Measurements from ENCODE around the gene CCDC8. TPM values are rescaled to one million over a fixed set of nuclear protein-coding genes. Genes with fewer than 3 reads are reported as not detected.
"Not testable (repeated sequence)": the region's sequence is repeated elsewhere in the genome, so short reads cannot be mapped to it uniquely, and the experiment has no call there.

CCDC8 gene
- total RNA-seq, 1 donor: not detected

- Histone ChIP-seq H3K4me1 (ENCODE audit: insufficient read depth, low read length) (no peaks in the 10 kb centered on the region), H3K9me3 (ENCODE audit: low read depth, low read length) (no peaks in the 10 kb centered on the region), H3K27me3 (ENCODE audit: insufficient read depth, low read length) (no peaks in the 10 kb centered on the region), H3K4me3 (ENCODE audit: low read length) (no peak overlapping the region)
Measured at GRCh38 chr19:46442808-46443450, 29.6 kb upstream of the CCDC8 start.

DNA sequence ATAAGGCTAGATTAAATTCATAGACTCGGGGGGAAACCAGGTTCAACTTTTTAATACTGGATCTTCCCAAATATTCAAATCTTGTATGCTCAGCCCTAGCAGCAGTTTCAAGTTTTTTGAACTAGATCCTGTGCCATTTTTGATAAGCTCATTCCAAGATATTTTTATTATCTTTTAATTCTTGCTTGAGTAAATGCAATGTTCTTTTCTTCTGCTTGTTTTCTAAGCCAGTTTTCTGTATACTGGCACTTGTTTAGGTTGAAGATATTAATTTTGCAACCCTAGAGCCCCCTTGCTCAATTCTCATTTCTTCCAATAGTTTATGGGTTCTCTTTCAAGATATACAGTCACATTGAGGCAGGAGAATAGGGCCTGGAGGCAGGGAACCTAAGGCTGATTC is 28.5 kb upstream of the CCDC8 start:
- no peaks in the 10 kb centered on the region for H3K4me1 ChIP-seq (ENCODE audit: insufficient read depth, low read length)
- no peaks in the 10 kb centered on the region for H3K27me3 ChIP-seq (ENCODE audit: insufficient read depth, low read length)
- no peak overlapping the region for H3K4me3 ChIP-seq (ENCODE audit: low read length)
- H3K9me3 ChIP-seq (ENCODE audit: low read depth, low read length): no peaks in the 10 kb centered on the region

- not testable (repeated sequence) for H3K4me3 ChIP-seq (ENCODE audit: low read length); H3K4me1 ChIP-seq (ENCODE audit: insufficient read depth, low read length); H3K27me3 ChIP-seq (ENCODE audit: insufficient read depth, low read length); H3K9me3 ChIP-seq (ENCODE audit: low read depth, low read length)
Measured at GRCh38 chr19:46435689-46436088, 22.3 kb upstream of the CCDC8 start.

DNA sequence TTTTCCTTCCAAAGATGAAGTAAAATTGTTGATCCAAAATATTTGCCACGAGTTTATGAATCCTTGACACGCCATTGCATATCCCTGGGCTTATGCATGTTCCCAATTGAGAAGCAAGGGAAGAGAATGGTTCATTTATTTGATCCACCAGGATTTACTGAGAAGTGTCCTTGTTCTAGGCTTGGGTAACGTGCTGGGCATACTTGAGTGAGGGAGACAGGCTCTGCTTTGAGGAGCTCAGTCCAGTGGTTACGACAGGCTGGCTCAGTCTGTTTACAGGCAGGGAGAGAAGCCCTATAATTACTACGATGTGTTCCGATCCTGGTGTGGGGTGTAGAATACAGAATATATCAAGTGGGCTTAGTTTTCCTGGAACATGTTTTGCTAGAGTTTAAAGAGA is 21.6 kb upstream of the CCDC8 start:
- Histone ChIP-seq H3K9me3 (ENCODE audit: low read depth, low read length) (no peaks in the 10 kb centered on the region), H3K4me1 (ENCODE audit: insufficient read depth, low read length) (no peaks in the 10 kb centered on the region), H3K27me3 (ENCODE audit: insufficient read depth, low read length) (peaks cover 1% of the 10 kb centered on the region), H3K4me3 (ENCODE audit: low read length) (no peak overlapping the region)

- not testable (repeated sequence) for H3K9me3 ChIP-seq (ENCODE audit: low read depth, low read length); H3K27me3 ChIP-seq (ENCODE audit: insufficient read depth, low read length); H3K4me3 ChIP-seq (ENCODE audit: low read length); H3K4me1 ChIP-seq (ENCODE audit: insufficient read depth, low read length)
Measured at GRCh38 chr19:46433470-46433869, 20.1 kb upstream of the CCDC8 start.

DNA sequence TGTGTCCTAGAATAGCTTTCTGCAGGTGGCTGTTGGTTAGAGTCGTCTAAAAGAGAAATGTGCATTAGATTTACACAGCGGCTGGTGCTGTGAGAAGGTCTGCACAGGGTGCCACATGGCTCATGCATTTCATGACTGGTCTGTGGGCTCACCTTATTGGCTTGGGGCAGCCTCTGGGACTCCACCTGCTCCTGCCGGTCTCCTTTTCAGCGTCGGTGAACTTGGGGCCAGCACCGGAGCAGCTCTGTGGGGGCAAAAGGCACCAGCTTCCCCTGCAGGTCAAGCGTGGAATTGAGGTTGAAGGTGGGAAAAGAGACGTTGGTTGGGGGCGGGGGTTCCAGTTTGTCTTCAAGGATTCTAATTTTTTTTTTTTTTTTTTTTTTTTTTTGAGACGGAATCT is 18.5 kb upstream of the CCDC8 start:
- no peak overlapping the region for H3K4me3 ChIP-seq (ENCODE audit: low read length)
- peaks cover 12% of the 10 kb centered on the region for H3K4me1 ChIP-seq (ENCODE audit: insufficient read depth, low read length)
- peaks cover 23% of the 10 kb centered on the region for H3K27me3 ChIP-seq (ENCODE audit: insufficient read depth, low read length)
- H3K9me3 ChIP-seq (ENCODE audit: low read depth, low read length): no peaks in the 10 kb centered on the region

DNA sequence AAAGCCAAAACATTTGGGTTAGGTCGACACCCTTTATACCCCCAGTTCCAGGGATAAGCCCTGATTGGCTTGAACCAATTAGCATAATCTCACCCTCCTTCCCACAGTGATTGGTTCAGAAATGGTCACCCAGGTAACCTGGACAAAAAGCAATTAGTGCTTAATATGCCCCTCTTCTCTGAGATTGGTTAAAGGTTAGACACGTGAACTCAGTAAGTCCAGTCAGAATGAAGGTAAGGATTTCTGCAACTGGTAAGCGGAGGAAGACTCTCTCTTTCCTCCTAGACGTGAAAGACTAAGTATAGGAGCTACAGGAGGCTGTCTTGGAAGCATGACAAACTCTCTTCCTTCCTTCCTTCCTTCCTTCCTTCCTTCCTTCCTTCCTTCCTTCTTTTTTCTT is 16.6 kb upstream of the CCDC8 start:
- H3K27me3 ChIP-seq (ENCODE audit: insufficient read depth, low read length): peaks cover 37% of the 10 kb centered on the region
- peaks cover 16% of the 10 kb centered on the region for H3K4me1 ChIP-seq (ENCODE audit: insufficient read depth, low read length)
- no peak overlapping the region for H3K4me3 ChIP-seq (ENCODE audit: low read length)
- H3K9me3 ChIP-seq (ENCODE audit: low read depth, low read length): no peaks in the 10 kb centered on the region

DNA sequence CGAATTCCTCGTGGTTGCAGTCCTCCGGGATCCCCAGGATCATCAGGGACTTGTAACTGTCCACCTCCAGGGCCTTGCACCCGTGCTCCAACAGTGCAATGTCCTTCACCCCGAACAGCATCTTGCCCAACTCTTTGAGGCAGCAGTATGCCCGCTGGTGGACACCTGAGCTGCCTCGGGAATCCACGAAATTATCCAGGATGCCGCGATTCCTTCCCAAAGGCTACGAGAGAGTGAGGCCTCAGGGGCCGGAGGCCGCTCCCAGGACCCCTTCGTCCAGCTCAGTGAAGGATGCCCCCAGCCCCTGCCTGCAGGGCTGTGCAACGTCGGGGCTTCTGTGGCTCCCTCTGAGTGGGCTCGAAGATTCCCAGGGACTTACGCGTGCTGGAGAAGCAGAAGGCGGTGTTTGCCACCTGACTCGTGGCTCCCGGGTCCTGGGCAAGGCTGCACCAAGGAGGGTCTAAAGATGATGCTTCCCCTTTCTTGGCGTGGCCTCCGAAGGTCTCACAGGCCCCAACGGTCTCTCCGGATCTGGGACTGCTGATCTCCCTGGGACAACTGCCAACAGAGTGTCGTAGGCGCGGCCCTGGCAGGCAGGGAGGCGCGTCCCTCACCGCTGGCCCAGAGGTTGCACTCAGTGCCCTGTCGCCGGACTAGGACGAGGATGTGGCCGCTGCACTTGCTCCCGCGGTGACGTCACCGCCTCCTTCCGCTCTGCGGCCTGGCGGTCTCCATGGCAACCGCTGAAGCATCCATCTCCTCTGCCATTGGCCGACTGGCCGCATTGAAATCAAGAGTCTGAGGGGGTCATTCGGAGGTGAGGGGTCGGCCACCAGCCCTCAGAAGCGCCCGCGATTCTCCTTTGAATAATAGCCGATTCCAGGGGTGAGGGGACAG is 15.1 kb upstream of the CCDC8 start, which contains the start of gene PNMA8C:
Gene PNMA8C, minus strand, starts transcription at position 698 of the 897 bp plus-strand sequence. Its CDS starts 577 bp downstream, at position 121.
- Histone ChIP-seq H3K4me1 (ENCODE audit: insufficient read depth, low read length) (peaks cover 16% of the 10 kb centered on the region), H3K27me3 (ENCODE audit: insufficient read depth, low read length) (peaks cover 45% of the 10 kb centered on the region), H3K4me3 (ENCODE audit: low read length) (no peak within 1 kb of the TSS), H3K9me3 (ENCODE audit: low read depth, low read length) (no peaks in the 10 kb centered on the region)

DNA sequence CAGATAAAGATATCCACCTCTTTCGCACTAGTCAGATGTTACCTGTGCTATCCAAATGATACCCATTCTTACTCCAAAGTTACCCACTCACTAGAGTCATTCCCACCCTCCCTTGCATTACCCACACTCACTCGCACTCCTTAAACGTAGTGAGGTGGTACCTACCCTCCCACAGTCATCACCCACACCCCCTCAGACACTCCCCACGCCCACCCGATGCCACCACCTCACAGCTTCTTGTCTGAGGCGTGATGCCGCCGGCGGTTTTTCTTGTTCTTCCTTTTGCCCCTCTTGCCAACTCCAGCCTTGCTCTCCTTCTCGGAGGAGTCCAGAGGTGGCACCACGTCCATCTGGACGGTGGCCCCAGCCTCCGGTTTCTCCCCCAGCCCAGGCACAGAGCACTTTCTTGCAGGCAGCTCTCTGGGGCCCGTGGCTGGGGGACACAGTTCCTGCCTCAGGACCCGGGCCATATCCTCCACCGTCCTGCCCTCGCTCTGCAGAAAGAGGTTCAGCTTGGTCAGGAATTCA is 14.2 kb upstream of the CCDC8 start:
- Histone ChIP-seq H3K9me3 (ENCODE audit: low read depth, low read length) (no peaks in the 10 kb centered on the region), H3K4me1 (ENCODE audit: insufficient read depth, low read length) (peaks cover 16% of the 10 kb centered on the region), H3K27me3 (ENCODE audit: insufficient read depth, low read length) (peaks cover 45% of the 10 kb centered on the region), H3K4me3 (ENCODE audit: low read length) (no peak overlapping the region)

- H3K4me3 ChIP-seq (ENCODE audit: low read length): no peak overlapping the region
- peaks cover 45% of the 10 kb centered on the region for H3K27me3 ChIP-seq (ENCODE audit: insufficient read depth, low read length)
- H3K4me1 ChIP-seq (ENCODE audit: insufficient read depth, low read length): peaks cover 16% of the 10 kb centered on the region
- no peaks in the 10 kb centered on the region for H3K9me3 ChIP-seq (ENCODE audit: low read depth, low read length)
Measured at GRCh38 chr19:46426506-46427162, 13.3 kb upstream of the CCDC8 start.

DNA sequence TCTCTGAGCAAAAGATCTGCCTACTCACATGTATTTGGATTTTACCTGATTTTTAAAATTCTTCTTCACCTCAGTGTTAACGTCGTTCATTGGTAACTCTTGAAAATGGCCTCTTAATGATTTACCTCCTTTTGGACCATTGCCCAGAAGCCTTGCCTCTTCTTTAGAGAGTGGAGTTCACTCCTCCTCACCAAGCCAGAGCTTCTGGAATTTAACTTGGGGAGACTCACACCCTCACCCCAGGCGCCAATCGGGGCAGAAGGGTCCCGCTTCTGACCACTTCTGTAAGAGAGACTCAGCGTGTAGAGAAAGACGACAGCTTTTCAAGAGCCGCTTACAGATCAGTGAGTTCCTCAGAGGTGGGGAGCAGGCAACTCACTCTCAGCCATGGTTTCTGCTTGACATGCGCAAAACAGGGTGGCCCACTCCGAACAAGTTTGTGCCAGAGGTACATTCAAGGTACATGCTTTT is 12.7 kb upstream of the CCDC8 start:
- peaks cover 16% of the 10 kb centered on the region for H3K4me1 ChIP-seq (ENCODE audit: insufficient read depth, low read length)
- H3K27me3 ChIP-seq (ENCODE audit: insufficient read depth, low read length): peaks cover 45% of the 10 kb centered on the region
- no peaks in the 10 kb centered on the region for H3K9me3 ChIP-seq (ENCODE audit: low read depth, low read length)
- no peak overlapping the region for H3K4me3 ChIP-seq (ENCODE audit: low read length)

- H3K9me3 ChIP-seq (ENCODE audit: low read depth, low read length): no peaks in the 10 kb centered on the region
- H3K4me1 ChIP-seq (ENCODE audit: insufficient read depth, low read length): peaks cover 6% of the 10 kb centered on the region
- peaks cover 36% of the 10 kb centered on the region for H3K27me3 ChIP-seq (ENCODE audit: insufficient read depth, low read length)
- H3K4me3 ChIP-seq (ENCODE audit: low read length): no peak overlapping the region
Measured at GRCh38 chr19:46423188-46423587, 9.8 kb upstream of the CCDC8 start.

DNA sequence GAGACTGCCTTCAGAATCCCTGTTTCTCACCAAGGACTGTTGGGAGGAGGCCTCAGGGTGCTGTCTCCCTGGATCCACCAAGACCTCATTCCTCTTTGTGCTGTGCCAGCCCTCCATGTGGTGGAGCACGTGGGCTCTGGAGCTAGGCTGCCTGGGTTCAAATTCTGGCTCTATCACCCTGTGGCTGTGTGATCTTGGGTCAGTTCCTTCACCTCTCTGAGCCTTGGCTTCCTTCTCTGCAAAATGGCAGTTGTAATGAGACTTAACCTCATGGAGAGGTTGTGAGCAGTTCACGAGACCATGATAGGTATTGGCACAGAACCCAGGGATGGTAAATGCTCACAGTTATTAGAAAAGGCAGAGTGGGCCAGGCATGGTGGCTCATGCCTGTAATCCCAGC is 9.0 kb upstream of the CCDC8 start:
- Histone ChIP-seq H3K4me3 (ENCODE audit: low read length) (no peak overlapping the region), H3K9me3 (ENCODE audit: low read depth, low read length) (no peaks in the 10 kb centered on the region), H3K4me1 (ENCODE audit: insufficient read depth, low read length) (peaks cover 5% of the 10 kb centered on the region), H3K27me3 (ENCODE audit: insufficient read depth, low read length) (peaks cover 31% of the 10 kb centered on the region)

DNA sequence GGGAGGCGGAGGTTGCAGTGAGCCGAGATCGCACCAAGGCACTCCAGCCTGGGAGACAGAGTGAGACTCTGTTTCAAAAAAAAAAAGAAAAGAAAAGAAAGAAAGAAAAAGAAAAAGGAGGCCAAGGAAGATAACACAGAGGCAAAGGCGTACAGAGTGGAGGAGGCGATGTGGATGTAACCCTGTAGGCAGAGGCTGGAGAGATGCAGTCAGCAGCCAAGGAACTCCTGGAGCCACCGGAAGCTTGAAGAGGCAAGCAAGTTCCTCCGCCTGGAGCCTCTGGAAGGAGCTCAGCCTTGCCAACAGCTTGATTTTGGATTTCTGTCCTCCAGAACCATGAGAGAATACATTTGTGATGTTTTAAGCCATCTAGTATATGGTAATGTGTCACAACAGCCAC is 6.7 kb upstream of the CCDC8 start:
- Histone ChIP-seq H3K4me3 (ENCODE audit: low read length) (no peak overlapping the region), H3K4me1 (ENCODE audit: insufficient read depth, low read length) (no peaks in the 10 kb centered on the region), H3K27me3 (ENCODE audit: insufficient read depth, low read length) (peaks cover 28% of the 10 kb centered on the region), H3K9me3 (ENCODE audit: low read depth, low read length) (no peaks in the 10 kb centered on the region)

All from mononuclear cell (primary cell).